ENCODE measurements around the gene FGF10. TPM values are rescaled to one million over a fixed set of nuclear protein-coding genes. Genes with fewer than 3 reads are reported as not detected.

Gene FGF10
- total and polyA plus RNA-seq, 2 of the 4 experiments (the other 2 are of a cell fraction) = not detected

DNA sequence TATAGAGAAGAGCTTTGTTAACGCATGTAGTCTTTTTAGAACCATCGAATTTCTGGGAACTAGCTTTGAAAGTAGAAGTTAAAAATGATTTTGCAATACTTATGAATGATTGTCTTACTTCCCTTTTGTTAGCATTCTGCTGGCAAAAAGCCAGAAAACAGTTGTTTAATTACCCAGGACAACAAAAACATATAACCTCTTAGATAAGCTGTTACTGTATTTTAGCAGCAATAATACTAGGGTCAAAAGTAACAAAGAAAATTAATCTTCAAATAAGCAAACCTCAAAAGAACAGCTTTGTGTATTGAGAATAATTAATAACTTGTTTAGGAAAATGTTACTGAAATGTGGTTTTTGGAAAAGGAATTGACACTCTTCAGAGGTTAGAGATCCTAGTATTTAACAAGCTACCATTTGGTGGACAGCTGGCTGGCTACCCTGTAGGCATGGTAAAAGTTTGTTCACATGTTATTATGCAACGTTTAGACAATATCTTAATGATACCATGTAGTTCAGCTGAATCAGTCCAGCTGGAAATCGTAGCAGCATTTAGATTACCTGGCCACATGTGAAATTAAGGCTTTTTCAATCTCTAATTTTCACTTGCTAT lies 3.8 kb downstream of the FGF10 start:
- Histone ChIP-seq H3K79me1 (ENCODE audit: low read depth in 1 of 2, low read length in 2 of 2) (no peaks in the 10 kb centered on the region), H3K27me3 (ENCODE audit: control insufficient read depth, insufficient read depth, low read length) (peaks cover 16% of the 10 kb centered on the region; the same call in 1 of the 2 replicates), H3K4me3 (ENCODE audit: insufficient read depth, low read depth, low read length) (no peak overlapping the region), H3K9me1 (ENCODE audit: insufficient read depth, low read length) (no peaks in the 10 kb centered on the region; the same call in 1 of the 2 replicates), H4K20me1 (ENCODE audit: insufficient read depth, low read length) (no peaks in the 10 kb centered on the region), H3K18ac (ENCODE audit: low read depth, low read length) (no peak overlapping the region), H3K4me1 (ENCODE audit: control insufficient read depth, insufficient read depth, low read length) (no peaks in the 10 kb centered on the region), H3K9ac (ENCODE audit: low read depth, low read length) (no peak overlapping the region), H3K56ac (ENCODE audit: extremely low read depth, insufficient read depth, low read length) (no peak overlapping the region), H2AFZ (replicated peaks; ENCODE audit: low read length, poor library complexity) (no peak overlapping the region), H3K36me3 (ENCODE audit: control insufficient read depth, insufficient read depth, low read length) (no peaks in the 10 kb centered on the region), H4K91ac (ENCODE audit: insufficient read depth, low read depth, low read length) (no peak overlapping the region), H3K14ac (replicated peaks; ENCODE audit: low read depth, low read length) (no peak overlapping the region), H3K27ac (ENCODE audit: insufficient read depth, low read length) (no peak overlapping the region), H2BK20ac (ENCODE audit: low read depth, low read length) (no peak overlapping the region), H4K5ac (ENCODE audit: low read depth, low read length) (no peak overlapping the region), H2BK120ac (ENCODE audit: low read depth, low read length) (no peak overlapping the region), H4K8ac (ENCODE audit: low read depth in 2 of 2, low read length in 2 of 2) (no peak overlapping the region), H2BK5ac (ENCODE audit: low read depth, low read length, poor library complexity, severe bottlenecking) (no peak overlapping the region), H2AK9ac (replicated peaks; ENCODE audit: low read depth, low read length, poor library complexity) (no peak overlapping the region), H2BK15ac (ENCODE audit: low read depth, low read length) (no peak overlapping the region), H3K9me3 (ENCODE audit: control insufficient read depth, insufficient read depth, low read length) (no peaks in the 10 kb centered on the region), H2AK5ac (ENCODE audit: low read depth, low read length) (no peak overlapping the region), H3K23ac (ENCODE audit: low read depth, low read length) (no peak overlapping the region), H3K4me2 (ENCODE audit: low read depth, low read length) (no peak overlapping the region), H3K4ac (ENCODE audit: low read depth, low read length) (no peak overlapping the region)
- ChIA-PET POLR2A (ENCODE audit: unreplicated experiment) (no interaction called here), CTCF (no interaction called here)
- TF ChIP-seq, protein P1, sequence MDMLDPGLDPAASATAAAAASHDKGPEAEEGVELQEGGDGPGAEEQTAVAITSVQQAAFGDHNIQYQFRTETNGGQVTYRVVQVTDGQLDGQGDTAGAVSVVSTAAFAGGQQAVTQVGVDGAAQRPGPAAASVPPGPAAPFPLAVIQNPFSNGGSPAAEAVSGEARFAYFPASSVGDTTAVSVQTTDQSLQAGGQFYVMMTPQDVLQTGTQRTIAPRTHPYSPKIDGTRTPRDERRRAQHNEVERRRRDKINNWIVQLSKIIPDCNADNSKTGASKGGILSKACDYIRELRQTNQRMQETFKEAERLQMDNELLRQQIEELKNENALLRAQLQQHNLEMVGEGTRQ (IDR thresholded peaks at IDR 0.05; ENCODE audit: low read depth, low read length) = no peak
- TF ChIP-seq SMC3 (IDR thresholded peaks at IDR 0.05; ENCODE audit: low read depth, low read length) = no peak
- no peak for TF ChIP-seq NFE2L2 (IDR thresholded peaks at IDR 0.05; ENCODE audit: low read depth, low read length)
- no peak for TF ChIP-seq MXI1 (IDR thresholded peaks at IDR 0.05; ENCODE audit: borderline replicate concordance, low read depth, low read length)
- no peak for TF ChIP-seq MAZ (IDR thresholded peaks at IDR 0.05; ENCODE audit: borderline replicate concordance, low read depth, low read length)
- no peak for TF ChIP-seq RAD21 (IDR thresholded peaks at IDR 0.05; ENCODE audit: low read length)
- no peak for TF ChIP-seq CHD1 (IDR thresholded peaks at IDR 0.05; ENCODE audit: low read depth, low read length)
- no peak for TF ChIP-seq CEBPB (IDR thresholded peaks at IDR 0.05; ENCODE audit: low read depth, low read length)
- no peak for TF ChIP-seq POLR2A (IDR thresholded peaks at IDR 0.05; ENCODE audit: low read depth, low read length)
- no peak for TF ChIP-seq MAFK (IDR thresholded peaks at IDR 0.05; ENCODE audit: low read depth, low read length)
- TF ChIP-seq BHLHE40 (IDR thresholded peaks at IDR 0.05; ENCODE audit: low read depth, low read length) = no peak
- TF ChIP-seq RCOR1 (IDR thresholded peaks at IDR 0.05; ENCODE audit: insufficient replicate concordance, low read length) = no peak
- TF ChIP-seq RFX5 (IDR thresholded peaks at IDR 0.05; ENCODE audit: low read depth, low read length) = no peak
- TF ChIP-seq, protein P2, sequence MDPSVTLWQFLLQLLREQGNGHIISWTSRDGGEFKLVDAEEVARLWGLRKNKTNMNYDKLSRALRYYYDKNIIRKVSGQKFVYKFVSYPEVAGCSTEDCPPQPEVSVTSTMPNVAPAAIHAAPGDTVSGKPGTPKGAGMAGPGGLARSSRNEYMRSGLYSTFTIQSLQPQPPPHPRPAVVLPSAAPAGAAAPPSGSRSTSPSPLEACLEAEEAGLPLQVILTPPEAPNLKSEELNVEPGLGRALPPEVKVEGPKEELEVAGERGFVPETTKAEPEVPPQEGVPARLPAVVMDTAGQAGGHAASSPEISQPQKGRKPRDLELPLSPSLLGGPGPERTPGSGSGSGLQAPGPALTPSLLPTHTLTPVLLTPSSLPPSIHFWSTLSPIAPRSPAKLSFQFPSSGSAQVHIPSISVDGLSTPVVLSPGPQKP (IDR thresholded peaks at IDR 0.05; ENCODE audit: borderline replicate concordance, low read depth, low read length) = no peak
- TF ChIP-seq, protein P3, sequence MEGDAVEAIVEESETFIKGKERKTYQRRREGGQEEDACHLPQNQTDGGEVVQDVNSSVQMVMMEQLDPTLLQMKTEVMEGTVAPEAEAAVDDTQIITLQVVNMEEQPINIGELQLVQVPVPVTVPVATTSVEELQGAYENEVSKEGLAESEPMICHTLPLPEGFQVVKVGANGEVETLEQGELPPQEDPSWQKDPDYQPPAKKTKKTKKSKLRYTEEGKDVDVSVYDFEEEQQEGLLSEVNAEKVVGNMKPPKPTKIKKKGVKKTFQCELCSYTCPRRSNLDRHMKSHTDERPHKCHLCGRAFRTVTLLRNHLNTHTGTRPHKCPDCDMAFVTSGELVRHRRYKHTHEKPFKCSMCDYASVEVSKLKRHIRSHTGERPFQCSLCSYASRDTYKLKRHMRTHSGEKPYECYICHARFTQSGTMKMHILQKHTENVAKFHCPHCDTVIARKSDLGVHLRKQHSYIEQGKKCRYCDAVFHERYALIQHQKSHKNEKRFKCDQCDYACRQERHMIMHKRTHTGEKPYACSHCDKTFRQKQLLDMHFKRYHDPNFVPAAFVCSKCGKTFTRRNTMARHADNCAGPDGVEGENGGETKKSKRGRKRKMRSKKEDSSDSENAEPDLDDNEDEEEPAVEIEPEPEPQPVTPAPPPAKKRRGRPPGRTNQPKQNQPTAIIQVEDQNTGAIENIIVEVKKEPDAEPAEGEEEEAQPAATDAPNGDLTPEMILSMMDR (conservative IDR thresholded peaks at IDR 0.05; ENCODE audit: low read depth, low read length) = no peak
- no peak for TF ChIP-seq FOS (IDR thresholded peaks at IDR 0.05; ENCODE audit: low read depth, low read length)
- BruUV-seq (replicated peaks) = no TSS peak
- dilution Hi-C loops (cut with HindIII; ENCODE audit: low sequenced_read_pairs, unreplicated experiment) (no loop called here), intact Hi-C loops (cut with micrococcal nuclease) (no loop called here), in situ Hi-C loops (cut with MboI; ENCODE audit: low sequenced_read_pairs) (no loop called here)
- DNase-seq (no peak), ATAC-seq (ENCODE audit: low read depth) (no peak)
- WGBS, 2 experiments (ENCODE audit: extremely low coverage in 2 of 2, insufficient read length in 1 of 2) = no CpG with 5 or more reads among the region's 4 CpGs
